ENCODE data around the gene POLR2E. TPM values are rescaled to one million over a fixed set of nuclear protein-coding genes. Genes with fewer than 3 reads are reported as not detected.

The POLR2E gene
- total RNA-seq, 1 donor from 2014 or later: 205 TPM

Other genes with a start within 250 kb of the POLR2E start
- 1.3 TPM for gene ELANE, start 243.1 kb downstream of the POLR2E start, total RNA-seq
- 1,010 TPM for gene CFD, start 235.7 kb downstream of the POLR2E start, total RNA-seq
- 28.8 TPM for gene MED16, start 202.2 kb downstream of the POLR2E start, total RNA-seq
- not detected for gene RNU6-9, start 201.9 kb downstream of the POLR2E start, total RNA-seq
- gene R3HDM4, start 182.2 kb downstream of the POLR2E start, total RNA-seq: 48.2 TPM
- not detected for gene KISS1R, start 178.0 kb downstream of the POLR2E start, total RNA-seq
- 19.5 TPM for gene ARID3A, start 169.3 kb downstream of the POLR2E start, total RNA-seq
- 20.6 TPM for gene WDR18, start 111.0 kb downstream of the POLR2E start, total RNA-seq
- gene GRIN3B, start 95.0 kb downstream of the POLR2E start, total RNA-seq: 0.16 TPM
- 143 TPM for gene TMEM259, start 74.3 kb downstream of the POLR2E start, total RNA-seq
- gene RNU6-2, start 73.9 kb downstream of the POLR2E start, total RNA-seq: not detected
- 124 TPM for gene CNN2, start 68.8 kb downstream of the POLR2E start, total RNA-seq
- gene ABCA7, start 55.3 kb downstream of the POLR2E start, total RNA-seq: 19.9 TPM
- 25.5 TPM for gene ARHGAP45, start 28.2 kb downstream of the POLR2E start, total RNA-seq
- 920 TPM for gene GPX4, start 8.6 kb upstream of the POLR2E start, total RNA-seq
- 139 TPM for gene SBNO2, start 78.9 kb upstream of the POLR2E start, total RNA-seq
- 60.8 TPM for gene STK11, start 110.4 kb upstream of the POLR2E start, total RNA-seq
- 6.2 TPM for gene CBARP, start 142.6 kb upstream of the POLR2E start, total RNA-seq
- 189 TPM for gene ATP5F1D, start 146.4 kb upstream of the POLR2E start, total RNA-seq
- gene MIDN, start 153.2 kb upstream of the POLR2E start, total RNA-seq: 156 TPM
- 243 TPM for gene CIRBP, start 174.0 kb upstream of the POLR2E start, total RNA-seq
- gene FAM174C, start 180.2 kb upstream of the POLR2E start, total RNA-seq: 53.2 TPM
- gene EFNA2, start 190.5 kb upstream of the POLR2E start, total RNA-seq: not detected